SK-N-SH treated with all-trans-retinoic acid at 6 μM for 48 hours (cell line): ENCODE results near the gene POLR3H.

Source experiments
- ARNTL ChIP-seq: fragments of 450-650 bp; formaldehyde crosslinking; IDR thresholded peaks from 2 replicates; pipeline ENCODE4 v1.5.0; 2020; ENCODE audit warnings: low read depth, mild to moderate bottlenecking, moderate library complexity, borderline replicate concordance
- CREB5 ChIP-seq: fragments of 250-450 bp; sonication (Bioruptor Pico); IDR thresholded peaks from 2 replicates; pipeline ENCODE4 v1.5.1; 2020; ENCODE audit warnings: low read depth, mild to moderate bottlenecking, moderate library complexity
- OSR1 ChIP-seq: fragments of 250-450 bp; sonication (Bioruptor Pico); IDR thresholded peaks from 2 replicates; pipeline ENCODE4 v1.8.0; 2022; ENCODE audit warnings: moderate library complexity, mild to moderate bottlenecking, inconsistent platforms
- TOX ChIP-seq: fragments of 250-450 bp; sonication (Bioruptor Pico); IDR thresholded peaks from 2 replicates; pipeline ENCODE4 v1.8.0; 2021; ENCODE audit warnings: mild to moderate bottlenecking, moderate library complexity, borderline replicate concordance
- ZFP3 ChIP-seq: fragments of 250-450 bp; sonication (Bioruptor Pico); IDR thresholded peaks from 2 replicates; pipeline ENCODE4 v1.5.0; 2020; ENCODE audit warnings: mild to moderate bottlenecking, moderate library complexity
- ZNF8 ChIP-seq: fragments of 450-650 bp; formaldehyde crosslinking; IDR thresholded peaks from 2 replicates; pipeline ENCODE4 v1.5.0; 2020; ENCODE audit warnings: mild to moderate bottlenecking, moderate library complexity

GRCh38 chr22:41543854-41544670 lies at the start of gene POLR3H:
- no peak for TF ChIP-seq OSR1
- no peak for TF ChIP-seq ZNF8 (CRISPR knock-in tag)
- TF ChIP-seq TOX (CRISPR knock-in tag), result no peak
- no peak for TF ChIP-seq CREB5 (CRISPR knock-in tag)
- no peak for TF ChIP-seq ZFP3 (CRISPR knock-in tag)
- TF ChIP-seq ARNTL (CRISPR knock-in tag), result no peak
